ENCODE data around the gene SPAG5. TPM values are rescaled to one million over a fixed set of nuclear protein-coding genes. Genes with fewer than 3 reads are reported as not detected.

Gene SPAG5
- total and polyA plus RNA-seq, 10 of the 15 experiments (the other 5 are each of a cell fraction or from before 2014, with no cell fraction given): 73.5 to 171 (median 106) TPM

GRCh38 chr17:28612531-28612930 lies 13.7 kb upstream of the SPAG5 start:
- FAIRE-seq (no peak), DNase-seq (ENCODE audit: low read depth, low spot score) (no peak), ATAC-seq (no peak)
- POLR2A ChIA-PET: interaction anchor here (0.8 to 2.2 kb wide), 6 partner anchors 12 to 63 kb away, joined by 3 to 12 read pairs (median 4); partner anchors contain the start of gene ALDOC
- H3K36me3 ChIP-seq (ENCODE audit: control insufficient read depth in 2 of 2, insufficient read depth in 2 of 2, low read length in 1 of 2): peaks cover 32 to 46% of the 10 kb centered on the region in 2 experiments
- SMC1A ChIA-PET (ENCODE audit: uncharacterized antibody, unreplicated experiment): interaction anchor here (1.0 to 2.8 kb wide), 7 partner anchors 8 to 116 kb away, joined by 3 to 18 read pairs (median 5); partner anchors contain the start of gene PIGS
- H3K27ac ChIP-seq (ENCODE audit: control insufficient read depth, insufficient read depth): no peak overlapping the region; the same call in 1 of the 2 replicates
- H3K79me2 ChIP-seq (ENCODE audit: control insufficient read depth, insufficient read depth, low read length): no peaks in the 10 kb centered on the region
- no peaks in the 10 kb centered on the region for H4K20me1 ChIP-seq (ENCODE audit: control insufficient read depth, insufficient read depth)
- intact Hi-C loops (cut with micrococcal nuclease; ENCODE audit: unreplicated experiment) (no loop called here), in situ Hi-C loops (cut with MboI) (no loop called here)
- H2AFZ ChIP-seq (ENCODE audit: control insufficient read depth, low read depth, low read length): no peak overlapping the region
- H3K4me3 ChIP-seq: no peak overlapping the region
- no peaks in the 10 kb centered on the region; the same call in none of the 2 replicates for H3K4me1 ChIP-seq (ENCODE audit: control insufficient read depth, insufficient read depth, low read length)
- H3K27me3 ChIP-seq (replicated peaks in 1 of 2; ENCODE audit: control insufficient read depth in 2 of 2, insufficient read depth in 2 of 2, low read length in 1 of 2): no peaks in the 10 kb centered on the region
- WGBS (ENCODE audit: insufficient coverage, insufficient replicate concordance, low lambda C conversion rate, missing lambda C conversion rate): 18% methylated on average over 2 of the region's 2 CpGs
- BruUV-seq (replicated peaks): no TSS peak
- H3K9me3 ChIP-seq (replicated peaks; ENCODE audit: control insufficient read depth, insufficient read depth, low read length): no peaks in the 10 kb centered on the region
- RAD21 ChIA-PET (ENCODE audit: unreplicated experiment): interaction anchor here (0.9 to 3.2 kb wide), 8 partner anchors 13 to 117 kb away, joined by 3 to 24 read pairs (median 8); partner anchors contain the start of genes ALDOC and PIGS
- no peak for TF ChIP-seq PKNOX1 (IDR thresholded peaks at IDR 0.05)
- TF ChIP-seq RFX5 (IDR thresholded peaks at IDR 0.05; ENCODE audit: low read depth, low read length): no peak
- TF ChIP-seq RAD21 (IDR thresholded peaks at IDR 0.05; ENCODE audit: insufficient read depth, low read depth, low read length): no peak
- TF ChIP-seq EED (IDR thresholded peaks at IDR 0.05; ENCODE audit: low read depth): no peak
- H3K9ac ChIP-seq (ENCODE audit: control insufficient read depth, insufficient read depth, low read length): no peak overlapping the region
- no peak overlapping the region for H3K4me2 ChIP-seq (ENCODE audit: control insufficient read depth, insufficient read depth)
- CTCF ChIA-PET: interaction anchor here (0.7 to 8.2 kb wide), 19 partner anchors 10 to 120 kb away, joined by 3 to 88 read pairs (median 6); partner anchors contain the start of genes ALDOC, BLTP2, SPAG5 and UNC119

DNA sequence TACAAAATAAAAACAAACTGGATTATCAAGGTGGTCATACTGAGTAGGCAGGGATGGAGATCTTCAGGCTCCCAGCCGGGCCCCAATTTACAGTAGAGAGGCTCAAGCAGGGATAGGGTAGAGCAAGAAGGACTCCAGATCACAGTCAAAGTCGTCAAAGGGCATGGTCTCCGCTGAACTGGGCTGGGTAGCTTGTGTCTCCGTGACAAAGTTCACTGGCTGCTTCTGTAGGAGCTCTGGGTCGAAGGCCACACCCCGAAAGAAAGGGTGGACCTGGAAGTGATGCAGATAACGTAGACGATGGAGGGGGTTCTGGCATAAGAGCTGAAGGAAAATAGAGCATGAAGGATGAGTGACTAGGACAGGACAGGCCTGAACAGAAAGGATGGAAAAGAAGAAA lies 11.6 kb upstream of the SPAG5 start:
- no peak for ATAC-seq
- POLR2A ChIA-PET: interaction anchor here (0.9 to 2.1 kb wide), 4 partner anchors 9 to 60 kb away, joined by 4 to 11 read pairs (median 4); no protein-coding TSS in a partner anchor
- CTCF ChIA-PET: interaction anchor here (1.2 to 8.2 kb wide), 7 partner anchors 9 to 114 kb away, joined by 3 to 88 read pairs (median 7); no protein-coding TSS in a partner anchor
- TF ChIP-seq CBX3 (IDR thresholded peaks at IDR 0.05; ENCODE audit: borderline replicate concordance, low read depth): no peak
- TF ChIP-seq NFYA (IDR thresholded peaks at IDR 0.05; ENCODE audit: borderline replicate concordance, low read depth, low read length): no peak
- TF ChIP-seq, protein P1, sequence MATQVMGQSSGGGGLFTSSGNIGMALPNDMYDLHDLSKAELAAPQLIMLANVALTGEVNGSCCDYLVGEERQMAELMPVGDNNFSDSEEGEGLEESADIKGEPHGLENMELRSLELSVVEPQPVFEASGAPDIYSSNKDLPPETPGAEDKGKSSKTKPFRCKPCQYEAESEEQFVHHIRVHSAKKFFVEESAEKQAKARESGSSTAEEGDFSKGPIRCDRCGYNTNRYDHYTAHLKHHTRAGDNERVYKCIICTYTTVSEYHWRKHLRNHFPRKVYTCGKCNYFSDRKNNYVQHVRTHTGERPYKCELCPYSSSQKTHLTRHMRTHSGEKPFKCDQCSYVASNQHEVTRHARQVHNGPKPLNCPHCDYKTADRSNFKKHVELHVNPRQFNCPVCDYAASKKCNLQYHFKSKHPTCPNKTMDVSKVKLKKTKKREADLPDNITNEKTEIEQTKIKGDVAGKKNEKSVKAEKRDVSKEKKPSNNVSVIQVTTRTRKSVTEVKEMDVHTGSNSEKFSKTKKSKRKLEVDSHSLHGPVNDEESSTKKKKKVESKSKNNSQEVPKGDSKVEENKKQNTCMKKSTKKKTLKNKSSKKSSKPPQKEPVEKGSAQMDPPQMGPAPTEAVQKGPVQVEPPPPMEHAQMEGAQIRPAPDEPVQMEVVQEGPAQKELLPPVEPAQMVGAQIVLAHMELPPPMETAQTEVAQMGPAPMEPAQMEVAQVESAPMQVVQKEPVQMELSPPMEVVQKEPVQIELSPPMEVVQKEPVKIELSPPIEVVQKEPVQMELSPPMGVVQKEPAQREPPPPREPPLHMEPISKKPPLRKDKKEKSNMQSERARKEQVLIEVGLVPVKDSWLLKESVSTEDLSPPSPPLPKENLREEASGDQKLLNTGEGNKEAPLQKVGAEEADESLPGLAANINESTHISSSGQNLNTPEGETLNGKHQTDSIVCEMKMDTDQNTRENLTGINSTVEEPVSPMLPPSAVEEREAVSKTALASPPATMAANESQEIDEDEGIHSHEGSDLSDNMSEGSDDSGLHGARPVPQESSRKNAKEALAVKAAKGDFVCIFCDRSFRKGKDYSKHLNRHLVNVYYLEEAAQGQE (IDR thresholded peaks at IDR 0.05; ENCODE audit: low read depth, low read length): no peak
- TF ChIP-seq RAD21 (IDR thresholded peaks at IDR 0.05; ENCODE audit: insufficient read depth, low read depth, low read length): no peak
- TF ChIP-seq NKRF (conservative IDR thresholded peaks at IDR 0.05): no peak

More for the DNA sequence above, 11.6 kb upstream of the SPAG5 start:
- Histone ChIP-seq H3K4me3 (no peak overlapping the region), H3K27ac (ENCODE audit: control insufficient read depth, insufficient read depth) (no peak overlapping the region), H3K9me3 (replicated peaks; ENCODE audit: control insufficient read depth, insufficient read depth, low read length) (no peaks in the 10 kb centered on the region), H3K36me3 (ENCODE audit: control insufficient read depth in 2 of 2, insufficient read depth in 2 of 2, low read length in 1 of 2) (peaks cover 21 to 30% of the 10 kb centered on the region in 2 experiments), H3K27me3 (replicated peaks in 1 of 2; ENCODE audit: control insufficient read depth in 2 of 2, insufficient read depth in 2 of 2, low read length in 1 of 2) (no peaks in the 10 kb centered on the region), H3K4me2 (ENCODE audit: control insufficient read depth, insufficient read depth) (no peak overlapping the region), H2AFZ (ENCODE audit: control insufficient read depth, low read depth, low read length) (no peak overlapping the region), H3K4me1 (ENCODE audit: control insufficient read depth, insufficient read depth, low read length) (no peaks in the 10 kb centered on the region; the same call in none of the 2 replicates), H4K20me1 (ENCODE audit: control insufficient read depth, insufficient read depth) (no peaks in the 10 kb centered on the region), H3K79me2 (ENCODE audit: control insufficient read depth, insufficient read depth, low read length) (no peaks in the 10 kb centered on the region), H3K9ac (ENCODE audit: control insufficient read depth, insufficient read depth, low read length) (no peak overlapping the region)
- no peak for DNase-seq (ENCODE audit: low read depth, low spot score)
- no peak for FAIRE-seq
- WGBS (ENCODE audit: insufficient coverage, insufficient replicate concordance, low lambda C conversion rate, missing lambda C conversion rate): 88% methylated on average over 8 of the region's 8 CpGs
- BruUV-seq (replicated peaks): no TSS peak
- SMC1A ChIA-PET (ENCODE audit: uncharacterized antibody, unreplicated experiment): interaction anchor here (1.0 to 2.0 kb wide), 4 partner anchors 9 to 61 kb away, joined by 3 to 5 read pairs (median 4); no protein-coding TSS in a partner anchor
- RAD21 ChIA-PET (ENCODE audit: unreplicated experiment): interaction anchor here (1.4 to 3.2 kb wide), 3 partner anchors 33 to 61 kb away, joined by 3 to 12 read pairs (median 5); partner anchors contain the start of gene PIGS
- in situ Hi-C loops (cut with MboI) (no loop called here), intact Hi-C loops (cut with micrococcal nuclease; ENCODE audit: unreplicated experiment) (no loop called here)

All from GM12878 (cell line).